ENCODE results near the gene SIX3.

The SIX3 gene

GRCh38 chr2:44994377-44994776, 52.9 kb downstream of the SIX3 start:
- DNase-seq (ENCODE audit: low read depth, low spot score) = no peak
